GM23248 (cell line): ENCODE results near the gene EFCAB6. TPM values are rescaled to one million over a fixed set of nuclear protein-coding genes. Genes with fewer than 3 reads are reported as not detected.

ENCODE experiments used
- DNase-seq: peaks from one replicate; pipeline ENCODE4 v3.0.0-alpha.2; 2015
- H2AFZ ChIP-seq: fragments of 200-600 bp; sonication (generic); 2 replicates; pipeline ENCODE4 v1.6.1; 2016; ENCODE audit warnings: antibody characterized with exemption
- H3F3A ChIP-seq: fragments of 200-600 bp; sonication (generic); 2 replicates; pipeline ENCODE4 v1.6.1; 2016; ENCODE audit warnings: mild to moderate bottlenecking, antibody characterized with exemption, mixed run types; ENCODE audit not compliant: insufficient read depth
- H3K27ac ChIP-seq: fragments of 200-600 bp; sonication (generic); 2 replicates; pipeline ENCODE4 v1.5.1; 2016; ENCODE audit warnings: mild to moderate bottlenecking
- H3K27me3 ChIP-seq: fragments of 200-600 bp; sonication (generic); replicated peaks from 2 replicates; pipeline ENCODE4 v1.6.1; 2016; ENCODE audit warnings: mild to moderate bottlenecking; ENCODE audit not compliant: insufficient read depth
- H3K36me3 ChIP-seq: fragments of 200-600 bp; sonication (generic); 2 replicates; pipeline ENCODE4 v1.6.1; 2016; ENCODE audit warnings: low read depth, mild to moderate bottlenecking
- H3K4me1 ChIP-seq: fragments of 200-600 bp; sonication (generic); 2 replicates; pipeline ENCODE4 v1.6.1; 2016; ENCODE audit warnings: mild to moderate bottlenecking; ENCODE audit not compliant: insufficient read depth
- H3K4me2 ChIP-seq: fragments of 200-600 bp; sonication (generic); one replicate; pipeline ENCODE4 v1.6.1; 2016; ENCODE audit warnings: mild to moderate bottlenecking; ENCODE audit not compliant: unreplicated experiment
- H3K4me3 ChIP-seq: fragments of 200-600 bp; sonication (generic); 2 replicates; pipeline ENCODE4 v1.5.1; 2016; ENCODE audit warnings: mild to moderate bottlenecking
- H3K79me2 ChIP-seq: fragments of 200-600 bp; sonication (generic); 2 replicates; pipeline ENCODE4 v1.6.1; 2016; ENCODE audit warnings: mild to moderate bottlenecking; ENCODE audit not compliant: insufficient read depth
- H3K9ac ChIP-seq: fragments of 200-600 bp; sonication (generic); 2 replicates; pipeline ENCODE4 v1.6.1; 2016; ENCODE audit warnings: mild to moderate bottlenecking
- H3K9me2 ChIP-seq: fragments of 200-600 bp; sonication (generic); 2 replicates; pipeline ENCODE4 v1.6.1; 2016; ENCODE audit warnings: mixed run types, mild to moderate bottlenecking, moderate library complexity; ENCODE audit not compliant: insufficient read depth
- H3K9me3 ChIP-seq: fragments of 200-600 bp; sonication (generic); one replicate; pipeline ENCODE4 v1.6.1; 2017; ENCODE audit warnings: low read depth
- H4K20me1 ChIP-seq: fragments of 200-600 bp; sonication (generic); 2 replicates; pipeline ENCODE4 v1.6.0; 2016; ENCODE audit not compliant: insufficient read depth
- EZH2 ChIP-seq: fragments of 200-600 bp; sonication (generic); IDR thresholded peaks from 2 replicates; pipeline ENCODE4 v1.6.1; 2018; ENCODE audit warnings: antibody characterized with exemption, mild to moderate bottlenecking; ENCODE audit not compliant: insufficient read depth, poor library complexity, severe bottlenecking
- EZH2phosphoT487 ChIP-seq: fragments of 200-600 bp; sonication (generic); IDR thresholded peaks from 2 replicates; pipeline ENCODE4 v1.6.1; 2018; ENCODE audit warnings: antibody characterized with exemption, moderate library complexity, mild to moderate bottlenecking, low read depth; ENCODE audit not compliant: insufficient read depth
- WGBS, 2 experiments: methylation state at CpG; one replicate each; pipeline ENCODE4 v1.1.6; 2015 to 2017; ENCODE audit warnings: low lambda C conversion rate in 2 of 2, low coverage in 1 of 2; ENCODE audit errors: missing lambda C conversion rate in 2 of 2; 5-methylcytosine and 5-hydroxymethylcytosine counted together
- in situ Hi-C: fragments of 300-500 bp; cut with MboI; formaldehyde crosslinking; loops from 2 replicates; pipeline ENCODE4 v1.15.0; 2020
- polyA plus RNA-seq: library from polyadenylated mRNA; unstranded; fragments of >200 nt; fragmentation: Nextera tagmentation; extraction: Ambion mirVana; gene quantifications from 2 replicates; pipeline ENCODE4 v1.2.1, GENCODE V29; 2016
- total RNA-seq: library from RNA; depleted of rRNA; stranded (reverse); fragments of >200 nt; shearing (Covaris generic); gene quantifications from 2 replicates; pipeline ENCODE4 v1.2.3, GENCODE V29; 2014

EFCAB6 gene
- total and polyA plus RNA-seq, 2 experiments from 2014 or later, result 1.5 to 2.1 TPM

DNA sequence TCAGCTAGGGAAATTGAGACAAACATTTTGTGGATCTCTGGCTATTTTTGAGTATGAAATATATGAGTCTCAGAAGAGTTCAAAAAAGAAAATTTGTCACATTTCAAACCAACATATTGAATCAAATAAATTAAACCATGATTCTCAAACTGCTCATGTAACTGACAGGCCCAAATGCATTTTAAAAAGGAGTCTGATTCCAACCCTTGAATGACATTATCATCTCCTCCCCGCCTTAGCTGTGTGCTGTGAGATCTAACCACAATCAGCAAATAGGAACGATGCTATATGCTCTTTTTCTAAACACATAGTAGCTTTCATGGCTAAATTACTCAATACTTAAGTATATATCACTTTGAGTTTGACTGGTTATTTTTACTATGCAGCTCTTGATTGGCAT is 57.1 kb downstream of the EFCAB6 start:
- Histone ChIP-seq H3F3A (no peaks in the 10 kb centered on the region), H3K4me2 (no peak overlapping the region), H3K9me3 (no peaks in the 10 kb centered on the region), H3K79me2 (no peaks in the 10 kb centered on the region), H2AFZ (no peak overlapping the region), H4K20me1 (no peaks in the 10 kb centered on the region), H3K9me2 (no peaks in the 10 kb centered on the region), H3K27ac (no peak overlapping the region), H3K9ac (no peak overlapping the region), H3K4me1 (no peaks in the 10 kb centered on the region), H3K4me3 (no peak overlapping the region), H3K36me3 (no peaks in the 10 kb centered on the region), H3K27me3 (no peaks in the 10 kb centered on the region)
- in situ Hi-C loops, result no loop called here
- no peak for TF ChIP-seq EZH2phosphoT487
- WGBS, 2 experiments, result 74 to 75% methylated on average over 2 of the region's 2 CpGs
- DNase-seq, result no peak

DNA sequence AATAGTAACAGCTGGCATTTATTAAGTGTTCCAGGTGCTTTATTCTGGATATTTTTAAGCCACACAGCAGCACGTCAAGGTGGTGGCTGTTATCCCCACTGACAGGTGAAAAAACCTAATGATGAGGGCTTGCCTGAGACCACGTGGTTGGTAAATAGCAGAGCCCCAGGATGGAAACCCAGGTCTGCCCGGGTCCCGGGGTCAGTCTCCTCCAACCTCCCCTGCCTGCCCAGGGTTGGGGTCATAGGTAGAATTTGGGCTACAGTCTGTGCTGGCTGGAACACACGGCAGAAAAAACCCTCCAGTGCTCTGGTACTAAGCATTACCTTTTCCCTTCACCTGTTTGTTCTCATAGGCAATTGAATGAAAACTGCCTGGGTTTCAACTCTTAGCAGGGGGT is 57.9 kb downstream of the EFCAB6 start:
- Histone ChIP-seq H3K9ac (no peak overlapping the region), H3K9me3 (no peaks in the 10 kb centered on the region), H3K27me3 (no peaks in the 10 kb centered on the region), H2AFZ (no peak overlapping the region), H3K4me2 (no peak overlapping the region), H3K4me1 (no peaks in the 10 kb centered on the region), H4K20me1 (no peaks in the 10 kb centered on the region), H3K4me3 (no peak overlapping the region), H3K9me2 (no peaks in the 10 kb centered on the region), H3K79me2 (no peaks in the 10 kb centered on the region), H3K36me3 (no peaks in the 10 kb centered on the region), H3K27ac (no peak overlapping the region), H3F3A (no peaks in the 10 kb centered on the region)
- 54 to 57% methylated on average over 5 of the region's 5 CpGs for WGBS, 2 experiments
- TF ChIP-seq EZH2 (no peak), EZH2phosphoT487 (no peak)
- in situ Hi-C loops, result no loop called here
- no peak for DNase-seq

- Histone ChIP-seq H3K4me1 (no peaks in the 10 kb centered on the region), H4K20me1 (no peaks in the 10 kb centered on the region), H3K36me3 (no peaks in the 10 kb centered on the region), H3K9ac (no peak overlapping the region), H3K27ac (no peak overlapping the region), H3K27me3 (no peaks in the 10 kb centered on the region), H3K9me2 (no peaks in the 10 kb centered on the region), H3K79me2 (no peaks in the 10 kb centered on the region), H2AFZ (no peak overlapping the region), H3K4me3 (no peak overlapping the region), H3K4me2 (no peak overlapping the region), H3K9me3 (no peaks in the 10 kb centered on the region), H3F3A (no peaks in the 10 kb centered on the region)
- no peak for DNase-seq
- in situ Hi-C loops, result no loop called here
- TF ChIP-seq EZH2phosphoT487, result no peak
- no peak for TF ChIP-seq EZH2
- WGBS, 2 experiments, result 36 to 40% methylated on average over 2 of the region's 2 CpGs
Measured at GRCh38 chr22:43753688-43754087, 58.4 kb downstream of the EFCAB6 start.

DNA sequence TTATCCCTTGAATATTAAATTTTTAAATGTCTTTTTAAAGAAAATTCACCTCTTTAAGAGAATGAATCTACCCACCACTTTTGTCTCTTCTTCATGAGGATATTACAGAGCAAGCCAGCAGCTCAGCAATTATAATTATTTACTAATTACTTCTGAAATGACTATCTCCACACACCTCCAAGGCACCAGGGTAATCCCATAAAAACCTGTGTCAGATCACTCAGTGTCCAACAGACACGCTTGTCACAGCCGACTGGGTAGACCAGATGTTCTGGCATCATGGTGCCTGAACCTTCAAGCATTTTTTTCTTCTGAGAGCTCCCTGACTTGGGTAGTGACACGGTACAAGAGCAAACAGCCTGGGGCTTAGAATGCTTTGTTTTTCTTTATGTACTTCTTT is 61.4 kb downstream of the EFCAB6 start:
- Histone ChIP-seq H3F3A (no peaks in the 10 kb centered on the region), H3K9me3 (no peaks in the 10 kb centered on the region), H3K4me3 (no peak overlapping the region), H3K27me3 (no peaks in the 10 kb centered on the region), H3K4me2 (no peak overlapping the region), H3K79me2 (no peaks in the 10 kb centered on the region), H4K20me1 (no peaks in the 10 kb centered on the region), H3K36me3 (no peaks in the 10 kb centered on the region), H3K9ac (no peak overlapping the region), H3K9me2 (no peaks in the 10 kb centered on the region), H3K27ac (no peak overlapping the region), H2AFZ (no peak overlapping the region), H3K4me1 (no peaks in the 10 kb centered on the region)
- 53 to 62% methylated on average over 3 of the region's 3 CpGs for WGBS, 2 experiments
- DNase-seq, result no peak
- in situ Hi-C loops, result no loop called here
- TF ChIP-seq EZH2phosphoT487, result no peak
- no peak for TF ChIP-seq EZH2

- WGBS, 2 experiments, result 82 to 84% methylated on average over 15 of the region's 15 CpGs
- H3K4me3 ChIP-seq, result no peak overlapping the region
- no peak overlapping the region for H3K27ac ChIP-seq
- H3K9me3 ChIP-seq, result no peaks in the 10 kb centered on the region
- H3K4me1 ChIP-seq, result no peaks in the 10 kb centered on the region
- H3K27me3 ChIP-seq, result no peaks in the 10 kb centered on the region
- H3K36me3 ChIP-seq, result no peaks in the 10 kb centered on the region
- DNase-seq, result no peak
- H3K79me2 ChIP-seq, result no peaks in the 10 kb centered on the region
- in situ Hi-C loops, result no loop called here
- H2AFZ ChIP-seq, result no peak overlapping the region
- H3F3A ChIP-seq, result no peaks in the 10 kb centered on the region
- no peak overlapping the region for H3K4me2 ChIP-seq
- H4K20me1 ChIP-seq, result no peaks in the 10 kb centered on the region
- H3K9ac ChIP-seq, result no peak overlapping the region
- no peaks in the 10 kb centered on the region for H3K9me2 ChIP-seq
- no peak for TF ChIP-seq EZH2
- TF ChIP-seq EZH2phosphoT487, result no peak
Measured at GRCh38 chr22:43749473-43749872, 62.6 kb downstream of the EFCAB6 start.
